Esophagus mucosa (tissue), 1 donor: ENCODE data around the gene CCDC86. TPM values are rescaled to one million over a fixed set of nuclear protein-coding genes. Genes with fewer than 3 reads are reported as not detected.
"Not testable (repeated sequence)": the region's sequence is repeated elsewhere in the genome, so short reads cannot be mapped to it uniquely, and the experiment has no call there.

Experiments used
- ATAC-seq: fragments of 200-7000 bp; cut with Tn5 transposase; one replicate; pipeline ENCODE4 v1.9.1; 2020
- total RNA-seq: library from RNA; stranded (reverse); gene quantifications from one replicate; pipeline ENCODE4 v1.2.4, GENCODE V29; 2023
- donor health status: DM: yes; HTN: yes; CAD: no.

CCDC86 gene
- 19.9 TPM for total RNA-seq

DNA sequence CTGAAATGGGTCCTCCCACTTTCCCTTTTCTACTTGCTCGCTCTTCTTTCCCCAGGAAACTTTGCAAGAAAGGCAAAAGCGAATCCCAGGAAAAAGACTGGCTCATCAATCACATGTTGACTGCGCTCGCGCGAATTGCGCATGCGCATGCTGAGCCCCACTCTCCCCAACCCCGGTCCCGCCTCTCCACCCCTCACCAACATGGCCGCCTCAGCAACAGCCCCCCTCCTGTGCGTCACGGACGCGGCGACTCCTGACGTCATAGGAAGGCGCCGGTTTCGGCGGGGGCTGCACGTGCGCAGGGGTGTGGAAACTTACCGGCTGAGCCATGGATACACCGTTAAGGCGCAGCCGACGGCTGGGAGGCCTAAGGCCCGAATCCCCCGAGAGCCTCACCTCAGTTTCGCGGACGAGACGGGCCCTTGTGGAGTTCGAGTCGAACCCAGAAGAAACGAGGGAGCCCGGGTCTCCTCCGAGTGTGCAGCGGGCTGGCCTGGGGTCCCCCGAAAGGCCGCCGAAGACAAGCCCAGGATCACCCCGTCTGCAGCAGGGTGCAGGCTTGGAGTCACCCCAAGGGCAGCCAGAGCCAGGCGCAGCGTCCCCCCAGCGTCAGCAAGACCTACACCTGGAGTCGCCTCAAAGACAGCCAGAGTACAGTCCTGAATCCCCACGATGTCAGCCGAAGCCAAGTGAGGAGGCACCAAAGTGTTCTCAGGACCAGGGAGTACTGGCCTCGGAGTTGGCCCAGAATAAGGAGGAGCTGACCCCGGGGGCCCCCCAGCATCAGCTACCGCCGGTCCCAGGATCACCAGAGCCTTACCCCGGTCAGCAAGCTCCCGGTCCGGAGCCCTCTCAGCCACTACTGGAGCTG, at the start of gene CCDC86:
Gene CCDC86 (plus strand): TSS at position 317 of the 871 bp plus-strand sequence. CDS start 12 bp downstream, at position 329.
- peak; percentile 96 for ATAC-seq

GRCh38 chr11:60792521-60792920, 49.4 kb upstream of the CCDC86 start:
- ATAC-seq, result no peak

GRCh38 chr11:60795291-60795690, 46.6 kb upstream of the CCDC86 start:
- no peak for ATAC-seq

DNA sequence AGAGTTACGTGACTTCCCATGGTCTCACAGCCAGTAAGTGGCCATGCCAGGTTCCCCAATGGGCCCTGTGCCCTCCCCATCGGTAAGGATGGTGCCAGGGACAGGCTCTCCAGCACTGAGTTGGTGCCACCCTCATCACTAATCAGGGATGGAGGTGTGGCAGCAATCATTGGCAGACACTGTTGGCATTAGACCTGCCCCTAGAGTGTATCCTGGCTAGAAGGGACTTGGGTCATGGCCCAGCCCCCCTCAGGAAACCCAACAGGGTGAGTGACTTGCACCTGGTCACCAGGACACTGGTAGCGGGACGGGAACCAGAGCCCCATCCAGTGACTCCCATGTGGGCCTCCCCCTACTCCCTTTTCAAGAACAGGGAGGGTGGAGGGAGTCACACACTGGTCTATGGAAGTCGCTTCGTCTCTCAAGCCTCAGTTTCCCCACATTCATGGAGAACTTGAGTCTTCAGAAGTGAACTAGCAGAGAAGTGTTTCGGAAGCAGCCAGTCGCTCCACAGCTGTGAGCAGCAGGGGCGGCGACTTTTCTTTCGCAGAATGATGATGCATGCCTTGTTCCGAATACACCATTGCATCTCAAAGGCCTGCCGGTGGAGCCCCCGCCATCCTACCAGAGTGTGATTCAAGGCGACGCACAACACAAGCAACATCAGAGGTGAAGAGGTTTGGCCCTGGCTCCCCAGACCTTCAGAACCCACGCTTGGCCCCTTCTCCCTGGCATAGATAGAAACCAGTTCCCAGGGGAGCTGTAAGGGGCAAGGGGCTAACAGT, 43.9 kb upstream of the CCDC86 start:
- ATAC-seq, result no peak

GRCh38 chr11:60798631-60799030, 43.3 kb upstream of the CCDC86 start:
- no peak for ATAC-seq

DNA sequence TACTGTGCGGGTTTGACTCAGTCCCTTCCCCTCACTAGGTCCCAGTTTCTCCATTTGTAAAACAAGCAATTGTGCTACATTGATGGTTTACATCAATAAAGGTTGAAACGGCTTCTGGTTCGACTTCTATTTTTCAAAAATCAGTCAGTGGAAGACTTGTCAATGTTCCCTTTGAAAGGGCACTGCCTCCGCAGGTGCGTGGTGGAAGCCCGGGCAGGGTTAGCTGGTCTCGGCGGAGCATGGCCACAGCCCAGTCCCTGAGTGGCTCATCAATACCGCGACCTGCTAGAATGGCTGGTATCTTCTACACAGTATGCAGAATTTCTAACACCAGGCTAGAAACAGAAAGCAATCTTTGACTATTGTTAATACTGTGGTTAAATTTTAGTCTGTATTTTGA, 40.7 kb upstream of the CCDC86 start:
- no peak for ATAC-seq

GRCh38 chr11:60803273-60803936, 38.5 kb upstream of the CCDC86 start:
- no peak for ATAC-seq

- ATAC-seq, result no peak
Measured at GRCh38 chr11:60809249-60809648, 32.7 kb upstream of the CCDC86 start.

DNA sequence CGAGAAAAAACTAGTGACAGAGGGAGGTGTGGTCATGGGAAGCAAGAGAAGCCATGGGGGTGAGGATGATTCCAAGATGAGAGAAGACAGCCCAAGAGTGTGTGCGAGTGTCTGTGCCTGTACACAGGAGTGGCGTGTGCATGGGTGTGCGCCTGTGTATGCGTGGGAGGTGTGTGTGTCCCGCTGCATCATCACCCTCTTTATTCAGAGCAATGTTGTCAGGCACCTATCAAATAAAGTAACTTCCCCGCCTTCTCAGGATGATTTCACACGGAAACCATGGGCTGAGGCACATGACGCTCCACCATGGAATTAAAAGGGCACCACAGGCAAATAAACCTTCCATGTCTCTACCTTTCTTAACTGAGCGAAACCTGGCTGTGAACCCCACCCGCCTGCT, 32.2 kb upstream of the CCDC86 start:
- ATAC-seq, result no peak

GRCh38 chr11:60810151-60810550, 31.8 kb upstream of the CCDC86 start:
- ATAC-seq, result no peak

DNA sequence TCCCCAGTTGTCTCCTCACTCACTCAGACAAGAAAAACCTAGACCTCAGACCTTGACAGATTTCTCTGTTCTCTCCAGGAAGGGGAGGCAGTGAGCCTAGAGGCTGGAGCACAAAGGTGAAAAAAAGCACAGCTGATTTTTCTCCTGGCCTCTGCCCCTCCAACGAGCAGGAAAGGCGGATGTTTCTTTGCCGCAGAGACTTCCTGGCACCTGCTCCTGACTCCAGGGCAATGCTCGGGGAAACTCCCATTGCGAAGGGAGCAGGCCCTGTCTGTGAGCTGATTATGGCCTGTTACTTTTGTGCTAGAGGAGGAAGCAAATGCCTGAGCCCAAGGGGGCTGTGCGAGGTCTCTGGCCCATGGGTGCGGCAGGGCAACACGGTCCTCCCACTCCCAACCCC, 31.3 kb upstream of the CCDC86 start:
- no peak for ATAC-seq

GRCh38 chr11:60813324-60813723, 28.6 kb upstream of the CCDC86 start:
- ATAC-seq, result no peak

DNA sequence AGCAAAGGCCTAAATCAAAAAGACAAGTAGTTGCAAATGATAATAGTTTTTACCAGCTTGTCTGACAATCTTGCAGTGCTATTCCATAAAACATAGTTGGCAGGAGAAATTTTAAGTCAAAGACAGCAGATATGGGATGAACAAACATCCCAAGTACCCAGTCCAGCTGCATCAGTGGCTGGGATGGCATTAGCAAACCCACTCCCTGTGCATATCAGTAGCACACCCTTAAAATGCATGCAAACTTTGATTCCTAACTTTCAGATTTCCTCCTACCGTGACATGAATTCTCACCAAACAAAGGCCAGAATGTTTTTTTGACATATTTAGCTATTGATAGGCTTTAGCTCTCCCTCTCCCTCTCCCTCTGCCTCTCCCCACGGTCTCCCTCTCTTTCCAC, 27.8 kb upstream of the CCDC86 start:
- no peak for ATAC-seq

GRCh38 chr11:60816590-60817157, 25.2 kb upstream of the CCDC86 start:
- no peak for ATAC-seq

DNA sequence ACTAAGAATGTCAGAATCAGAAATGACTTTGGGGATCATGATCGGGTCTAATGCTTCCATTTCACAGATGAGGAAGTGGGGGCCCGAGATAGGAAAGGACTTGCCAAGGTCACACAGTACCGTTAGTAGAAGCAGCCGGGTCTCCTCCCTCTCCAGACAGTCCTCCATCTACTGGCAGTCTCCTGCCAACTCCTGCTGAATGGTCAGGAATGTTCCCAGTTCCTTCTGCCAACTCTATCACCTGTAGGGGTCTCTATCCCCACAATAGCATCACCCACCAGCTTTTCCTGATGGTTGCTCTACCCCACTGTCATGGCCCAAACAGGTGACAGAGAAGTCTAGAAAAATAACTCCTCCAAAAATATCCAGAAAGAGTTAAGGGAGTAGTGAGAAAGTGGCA, 23.9 kb upstream of the CCDC86 start:
- no peak for ATAC-seq

DNA sequence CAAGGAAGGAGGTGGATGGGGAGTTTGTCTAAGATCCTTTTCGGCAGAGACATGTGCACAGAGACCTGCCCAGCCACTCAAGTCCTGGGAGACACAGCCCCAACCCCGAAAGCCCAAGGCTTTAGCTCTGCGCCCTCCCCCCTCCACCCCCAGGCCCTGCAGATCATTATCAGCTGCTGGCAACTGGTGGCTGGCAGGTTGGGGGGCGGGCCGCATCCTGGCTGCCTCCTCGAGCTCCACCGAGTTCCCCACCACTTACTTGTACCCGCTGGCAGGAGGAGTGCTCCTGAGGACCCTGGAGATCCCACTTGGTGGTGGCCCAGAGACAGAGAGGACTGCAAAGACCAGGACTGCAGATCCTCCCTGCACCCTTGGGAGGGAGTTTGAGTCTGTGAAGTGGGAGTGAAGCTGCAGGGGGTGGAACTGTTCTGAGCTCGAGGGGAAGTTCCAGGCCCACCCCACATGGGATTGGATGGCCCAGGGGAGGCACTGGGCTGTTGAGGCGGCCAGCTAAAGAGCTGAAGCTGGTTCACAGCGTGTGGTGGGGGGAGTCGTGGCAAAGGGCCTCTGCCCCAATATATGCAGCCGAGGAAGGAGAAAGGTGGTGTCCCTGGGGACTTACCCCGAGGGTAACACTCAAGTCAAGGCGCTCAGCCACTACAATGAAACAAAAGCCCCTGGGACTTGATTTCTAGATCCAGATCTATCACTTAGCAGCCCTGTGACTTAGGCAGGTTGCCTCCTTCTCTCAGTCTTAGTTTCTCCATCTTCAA, 19.9 kb upstream of the CCDC86 start:
- ATAC-seq, result no peak

DNA sequence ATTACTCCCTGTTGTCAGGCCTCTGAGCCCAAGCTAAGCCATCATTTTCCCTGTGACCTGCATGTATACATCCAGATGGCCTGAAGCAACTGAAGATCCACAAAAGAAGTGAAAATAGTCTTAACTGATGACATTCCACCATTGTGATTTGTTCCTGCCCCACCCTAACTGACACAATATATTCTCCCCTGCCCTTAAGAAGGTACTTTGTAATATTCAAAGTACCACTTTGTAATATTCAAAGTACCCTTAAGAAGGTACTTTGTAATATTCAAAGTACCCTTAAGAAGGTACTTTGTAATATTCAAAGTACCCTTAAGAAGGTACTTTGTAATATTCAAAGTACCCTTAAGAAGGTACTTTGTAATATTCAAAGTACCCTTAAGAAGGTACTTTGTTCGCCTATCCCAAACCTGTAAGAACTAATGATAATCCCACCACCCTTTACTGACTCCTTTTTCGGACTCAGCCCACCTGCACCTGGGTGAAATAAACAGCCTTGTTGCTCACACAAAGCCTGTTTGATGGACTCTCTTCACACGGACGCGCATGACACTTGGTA, 18.1 kb upstream of the CCDC86 start:
- not testable (repeated sequence) for ATAC-seq

GRCh38 chr11:60825118-60825517, 16.8 kb upstream of the CCDC86 start:
- ATAC-seq, result no peak

GRCh38 chr11:60825790-60826189, 16.1 kb upstream of the CCDC86 start:
- no peak for ATAC-seq

- peak; percentile 73 for ATAC-seq
Measured at GRCh38 chr11:60830478-60831142, 11.3 kb upstream of the CCDC86 start.

- peak; percentile 93 for ATAC-seq
Measured at GRCh38 chr11:60831143-60831500, 10.8 kb upstream of the CCDC86 start.
